Measurements from ENCODE around the gene MS4A4A.
"Not testable (repeated sequence)": the region's sequence is repeated elsewhere in the genome, so short reads cannot be mapped to it uniquely, and the experiment has no call there.

Gene MS4A4A

DNA sequence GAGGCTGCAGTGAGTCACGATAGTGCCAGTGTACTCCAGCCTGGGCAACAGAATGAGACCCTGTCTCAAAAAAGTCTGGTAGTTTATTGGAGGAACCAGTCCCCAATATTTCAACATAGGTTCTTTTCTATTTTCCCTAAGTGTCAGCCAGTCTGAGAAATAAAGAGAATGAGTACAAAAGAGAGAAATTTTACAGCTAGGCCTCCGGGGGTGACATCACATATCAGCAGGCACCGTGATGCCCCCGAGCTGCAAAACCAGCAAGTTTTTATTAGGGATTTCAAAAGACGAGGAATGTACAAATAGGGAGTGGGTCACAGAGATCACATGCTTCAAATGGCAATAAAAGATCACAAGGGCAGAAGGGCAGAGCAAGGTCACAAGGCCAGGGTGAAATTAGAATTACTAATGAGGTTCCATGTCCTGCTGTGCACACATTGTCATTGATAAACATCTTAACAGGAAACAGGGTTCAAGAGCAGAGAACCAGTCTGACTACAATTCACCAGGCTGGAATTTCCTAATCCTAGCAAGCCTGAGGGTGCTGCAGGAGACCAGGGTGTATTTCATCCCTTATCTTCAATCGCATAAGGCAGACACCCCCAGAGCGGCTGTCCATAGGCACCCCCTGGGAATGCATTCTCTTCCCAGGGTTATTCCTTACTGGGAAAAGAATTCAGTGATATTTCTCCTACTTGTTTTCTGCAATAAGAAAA is 5.1 kb downstream of the MS4A4A start:
- H4K8ac ChIP-seq (ENCODE audit: low read depth, low read length); H2BK120ac ChIP-seq (ENCODE audit: low read depth, low read length); H3K79me1 ChIP-seq (ENCODE audit: low read depth, low read length); H2AK5ac ChIP-seq (ENCODE audit: low read depth, low read length); H2BK12ac ChIP-seq (ENCODE audit: low read length); H2BK15ac ChIP-seq (ENCODE audit: low read length); H3K18ac ChIP-seq (ENCODE audit: low read length); H3K4ac ChIP-seq (ENCODE audit: low read length); H2AFZ ChIP-seq (ENCODE audit: low read length); H3K23ac ChIP-seq (ENCODE audit: low read depth, low read length, poor library complexity); H3K27me3 ChIP-seq (ENCODE audit: control insufficient read depth in 3 of 3, insufficient read depth in 3 of 3, low read depth in 1 of 3, low read length in 3 of 3); H4K91ac ChIP-seq (ENCODE audit: low read depth, low read length, poor library complexity); H2BK5ac ChIP-seq (ENCODE audit: low read length); H3K27ac ChIP-seq (replicated peaks; ENCODE audit: low read length); H3K4me3 ChIP-seq (ENCODE audit: low read length in 2 of 2); H3K36me3 ChIP-seq (replicated peaks in 1 of 2; ENCODE audit: control insufficient read depth in 2 of 2, insufficient read depth in 2 of 2, low read length in 2 of 2); H3K9ac ChIP-seq (ENCODE audit: low read depth, low read length, poor library complexity); DNase-seq (ENCODE audit: low spot score); H3K4me2 ChIP-seq (ENCODE audit: insufficient read depth, low read length, poor library complexity, severe bottlenecking); H3K14ac ChIP-seq (ENCODE audit: low read length): not testable (repeated sequence)
- H3K9me3 ChIP-seq (replicated peaks in 1 of 2; ENCODE audit: control insufficient read depth in 2 of 2, insufficient read depth in 1 of 2, low read depth in 1 of 2, low read length in 2 of 2), result peaks cover 4 to 30% of the 10 kb centered on the region in 2 donors
- no CpG with 5 or more reads among the region's 7 CpGs for WGBS, 2 donors (ENCODE audit: extremely low coverage in 2 of 2, insufficient read length in 2 of 2, insufficient replicate concordance in 1 of 2)
- H3K4me1 ChIP-seq (ENCODE audit: control insufficient read depth in 2 of 2, insufficient read depth in 1 of 2, low read depth in 1 of 2, low read length in 2 of 2), result peaks cover 0 to 16% of the 10 kb centered on the region in 2 donors

DNA sequence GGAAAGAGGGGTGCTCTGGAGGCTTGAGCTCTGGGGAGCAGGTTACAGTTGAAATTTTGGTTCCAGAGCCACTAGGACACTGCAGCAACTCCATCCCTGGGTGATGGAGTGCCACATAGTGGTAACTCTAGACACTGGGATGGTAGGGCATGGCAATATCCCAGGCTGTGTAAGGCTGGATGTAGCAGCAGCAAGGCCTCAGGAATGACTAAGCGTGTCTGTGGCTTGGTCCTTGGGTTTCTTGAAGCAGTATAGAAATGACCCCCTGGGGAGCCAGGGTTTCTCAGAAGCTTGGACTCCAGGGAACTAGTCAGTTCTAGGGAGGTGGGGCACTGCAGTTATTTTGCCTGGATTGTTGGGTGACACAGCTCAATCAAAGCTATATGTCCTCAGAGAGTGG is 8.1 kb downstream of the MS4A4A start:
- no peaks in the 10 kb centered on the region for H3K27me3 ChIP-seq (ENCODE audit: control insufficient read depth in 3 of 3, insufficient read depth in 3 of 3, low read depth in 1 of 3, low read length in 3 of 3)
- H3K4ac ChIP-seq (ENCODE audit: low read length), result no peak overlapping the region
- no peak overlapping the region for H2BK120ac ChIP-seq (ENCODE audit: low read depth, low read length)
- no peak overlapping the region for H3K18ac ChIP-seq (ENCODE audit: low read length)
- H4K8ac ChIP-seq (ENCODE audit: low read depth, low read length), result no peak overlapping the region
- H2AK5ac ChIP-seq (ENCODE audit: low read depth, low read length), result no peak overlapping the region
- no peak overlapping the region for H3K4me2 ChIP-seq (ENCODE audit: insufficient read depth, low read length, poor library complexity, severe bottlenecking)
- no peak overlapping the region for H2BK5ac ChIP-seq (ENCODE audit: low read length)
- H3K9me3 ChIP-seq (replicated peaks in 1 of 2; ENCODE audit: control insufficient read depth in 2 of 2, insufficient read depth in 1 of 2, low read depth in 1 of 2, low read length in 2 of 2), result peaks cover 4 to 26% of the 10 kb centered on the region in 2 donors
- no peak overlapping the region for H2BK15ac ChIP-seq (ENCODE audit: low read length)
- no peak overlapping the region for H4K91ac ChIP-seq (ENCODE audit: low read depth, low read length, poor library complexity)
- peak overlapping the region in 1 of 2 donors; percentile 35 for H3K4me3 ChIP-seq (ENCODE audit: low read length in 2 of 2)
- no peaks in the 10 kb centered on the region for H3K79me1 ChIP-seq (ENCODE audit: low read depth, low read length)
- H3K23ac ChIP-seq (ENCODE audit: low read depth, low read length, poor library complexity), result no peak overlapping the region
- no peak overlapping the region for H3K27ac ChIP-seq (replicated peaks; ENCODE audit: low read length)
- H2BK12ac ChIP-seq (ENCODE audit: low read length), result no peak overlapping the region
- no peak for DNase-seq (ENCODE audit: low spot score)
- no peaks in the 10 kb centered on the region for H3K36me3 ChIP-seq (replicated peaks in 1 of 2; ENCODE audit: control insufficient read depth in 2 of 2, insufficient read depth in 2 of 2, low read length in 2 of 2)
- H3K4me1 ChIP-seq (ENCODE audit: control insufficient read depth in 2 of 2, insufficient read depth in 1 of 2, low read depth in 1 of 2, low read length in 2 of 2), result peaks cover 0 to 16% of the 10 kb centered on the region in 2 donors
- no peak overlapping the region for H3K14ac ChIP-seq (ENCODE audit: low read length)
- H2AFZ ChIP-seq (ENCODE audit: low read length), result no peak overlapping the region
- no CpG with 5 or more reads among the region's 1 CpG for WGBS, 2 donors (ENCODE audit: extremely low coverage in 2 of 2, insufficient read length in 2 of 2, insufficient replicate concordance in 1 of 2)
- H3K9ac ChIP-seq (ENCODE audit: low read depth, low read length, poor library complexity), result no peak overlapping the region

- no peaks in the 10 kb centered on the region for H3K36me3 ChIP-seq (replicated peaks in 1 of 2; ENCODE audit: control insufficient read depth in 2 of 2, insufficient read depth in 2 of 2, low read length in 2 of 2)
- no peak overlapping the region for H3K18ac ChIP-seq (ENCODE audit: low read length)
- H3K4me2 ChIP-seq (ENCODE audit: insufficient read depth, low read length, poor library complexity, severe bottlenecking), result no peak overlapping the region
- no peak overlapping the region for H2BK5ac ChIP-seq (ENCODE audit: low read length)
- no peak overlapping the region for H3K4me3 ChIP-seq (ENCODE audit: low read length in 2 of 2)
- no peak overlapping the region for H4K8ac ChIP-seq (ENCODE audit: low read depth, low read length)
- no peak overlapping the region for H3K4ac ChIP-seq (ENCODE audit: low read length)
- no peaks in the 10 kb centered on the region for H3K4me1 ChIP-seq (ENCODE audit: control insufficient read depth in 2 of 2, insufficient read depth in 1 of 2, low read depth in 1 of 2, low read length in 2 of 2)
- H3K9ac ChIP-seq (ENCODE audit: low read depth, low read length, poor library complexity), result no peak overlapping the region
- peaks cover 4 to 26% of the 10 kb centered on the region in 2 donors for H3K9me3 ChIP-seq (replicated peaks in 1 of 2; ENCODE audit: control insufficient read depth in 2 of 2, insufficient read depth in 1 of 2, low read depth in 1 of 2, low read length in 2 of 2)
- H2BK120ac ChIP-seq (ENCODE audit: low read depth, low read length), result no peak overlapping the region
- no peaks in the 10 kb centered on the region for H3K27me3 ChIP-seq (ENCODE audit: control insufficient read depth in 3 of 3, insufficient read depth in 3 of 3, low read depth in 1 of 3, low read length in 3 of 3)
- no peak overlapping the region for H2AFZ ChIP-seq (ENCODE audit: low read length)
- no peak for DNase-seq (ENCODE audit: low spot score)
- H3K23ac ChIP-seq (ENCODE audit: low read depth, low read length, poor library complexity), result no peak overlapping the region
- no peaks in the 10 kb centered on the region for H3K79me1 ChIP-seq (ENCODE audit: low read depth, low read length)
- no peak overlapping the region for H3K27ac ChIP-seq (replicated peaks; ENCODE audit: low read length)
- H2BK12ac ChIP-seq (ENCODE audit: low read length), result no peak overlapping the region
- no peak overlapping the region for H2BK15ac ChIP-seq (ENCODE audit: low read length)
- no peak overlapping the region for H2AK5ac ChIP-seq (ENCODE audit: low read depth, low read length)
- H4K91ac ChIP-seq (ENCODE audit: low read depth, low read length, poor library complexity), result no peak overlapping the region
- no CpG with 5 or more reads among the region's 2 CpGs for WGBS, 2 donors (ENCODE audit: extremely low coverage in 2 of 2, insufficient read length in 2 of 2, insufficient replicate concordance in 1 of 2)
- H3K14ac ChIP-seq (ENCODE audit: low read length), result no peak overlapping the region
These were observed 11.7 kb downstream of the MS4A4A start for GRCh38 chr11:60292145-60292544.

DNA sequence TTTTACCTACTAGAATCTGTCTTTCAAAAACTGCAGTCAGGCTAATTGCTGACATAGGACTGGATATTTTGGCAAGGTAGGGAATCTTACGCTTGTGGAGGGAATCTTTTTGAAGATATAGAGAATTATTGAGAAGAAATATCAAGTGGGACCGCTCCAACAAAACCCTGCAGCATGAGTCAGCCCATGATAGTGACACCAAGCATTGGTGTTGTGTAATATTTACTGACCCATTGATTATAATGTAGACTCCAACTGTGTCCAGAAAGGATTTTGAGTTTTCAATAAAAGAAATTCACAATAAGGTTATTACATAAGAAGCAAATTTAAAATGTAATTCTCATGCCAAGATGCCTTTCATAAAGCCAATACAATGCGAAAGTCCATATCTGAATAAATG is 20.7 kb downstream of the MS4A4A start:
- H3K4me3 ChIP-seq (ENCODE audit: low read length in 2 of 2), result no peak overlapping the region
- H3K9me3 ChIP-seq (replicated peaks in 1 of 2; ENCODE audit: control insufficient read depth in 2 of 2, insufficient read depth in 1 of 2, low read depth in 1 of 2, low read length in 2 of 2), result no peaks in the 10 kb centered on the region
- no peak overlapping the region for H3K4me2 ChIP-seq (ENCODE audit: insufficient read depth, low read length, poor library complexity, severe bottlenecking)
- no peaks in the 10 kb centered on the region for H3K36me3 ChIP-seq (replicated peaks in 1 of 2; ENCODE audit: control insufficient read depth in 2 of 2, insufficient read depth in 2 of 2, low read length in 2 of 2)
- no CpG with 5 or more reads among the region's 3 CpGs for WGBS, 2 donors (ENCODE audit: extremely low coverage in 2 of 2, insufficient read length in 2 of 2, insufficient replicate concordance in 1 of 2)
- no peak overlapping the region for H2AFZ ChIP-seq (ENCODE audit: low read length)
- no peaks in the 10 kb centered on the region for H3K79me1 ChIP-seq (ENCODE audit: low read depth, low read length)
- no peak overlapping the region for H3K23ac ChIP-seq (ENCODE audit: low read depth, low read length, poor library complexity)
- no peak for DNase-seq (ENCODE audit: low spot score)
- H3K14ac ChIP-seq (ENCODE audit: low read length), result no peak overlapping the region
- peaks cover 0 to 2% of the 10 kb centered on the region in 2 donors for H3K4me1 ChIP-seq (ENCODE audit: control insufficient read depth in 2 of 2, insufficient read depth in 1 of 2, low read depth in 1 of 2, low read length in 2 of 2)
- no peak overlapping the region for H3K9ac ChIP-seq (ENCODE audit: low read depth, low read length, poor library complexity)
- no peak overlapping the region for H4K8ac ChIP-seq (ENCODE audit: low read depth, low read length)
- H3K27ac ChIP-seq (replicated peaks; ENCODE audit: low read length), result no peak overlapping the region
- H2AK5ac ChIP-seq (ENCODE audit: low read depth, low read length), result no peak overlapping the region
- no peak overlapping the region for H4K91ac ChIP-seq (ENCODE audit: low read depth, low read length, poor library complexity)
- H3K4ac ChIP-seq (ENCODE audit: low read length), result no peak overlapping the region
- H2BK12ac ChIP-seq (ENCODE audit: low read length), result no peak overlapping the region
- H3K27me3 ChIP-seq (ENCODE audit: control insufficient read depth in 3 of 3, insufficient read depth in 3 of 3, low read depth in 1 of 3, low read length in 3 of 3), result no peaks in the 10 kb centered on the region
- no peak overlapping the region for H3K18ac ChIP-seq (ENCODE audit: low read length)
- no peak overlapping the region for H2BK120ac ChIP-seq (ENCODE audit: low read depth, low read length)
- H2BK5ac ChIP-seq (ENCODE audit: low read length), result no peak overlapping the region
- no peak overlapping the region for H2BK15ac ChIP-seq (ENCODE audit: low read length)

All from neuronal stem cell (in vitro differentiated cells).